HCT116 (cell line): ENCODE measurements around the gene MN1. TPM values are rescaled to one million over a fixed set of nuclear protein-coding genes. Genes with fewer than 3 reads are reported as not detected.

Experiments
- ATAC-seq: fragments of 200-7000 bp; cut with Tn5 transposase; 2 replicates; pipeline ENCODE4 v1.9.1; 2020; ENCODE audit warnings: mild to moderate bottlenecking, moderate library complexity
- BruUV-seq: library from RNA; stranded (reverse); fragments of 400-500 nt; replicated peaks from 2 replicates; lab custom pipeline; 2021; lab: Mats Ljungman, UMichigan
- CTCF ChIA-PET: fragments of 300-600 bp; sonication (Branson Sonifier 250); formaldehyde crosslinking; loops from one replicate; lab custom pipeline; 2021; ENCODE audit warnings: antibody characterized with exemption; lab: Charles Lee
- POLR2A ChIA-PET: fragments of 300-600, 350-600 bp; sonication (Branson Sonifier 250); formaldehyde crosslinking; loops from one replicate; lab custom pipeline; 2021; ENCODE audit warnings: antibody characterized with exemption; lab: Charles Lee
- RAD21 ChIA-PET, 2 experiments: fragments of 300-600 bp; sonication (Branson Sonifier 250); formaldehyde crosslinking; loops; one replicate each; lab custom pipeline; 2023; ENCODE audit warnings: low total read pairs in 2 of 2; ENCODE audit not compliant: uncharacterized antibody in 2 of 2, unreplicated experiment in 2 of 2, low non-redundant PET in 1 of 2; lab: Charles Lee
- DNase-seq: peaks from one replicate; pipeline ENCODE4 v3.0.0-alpha.2; 2010; ENCODE audit warnings: low read depth, low spot score
- H2AFZ ChIP-seq: fragments of 200-600 bp; shearing (Covaris generic), sonication (generic); 2 replicates; pipeline ENCODE4 v1.6.1; 2017; ENCODE audit warnings: low read depth, mixed run types, mixed read lengths, antibody characterized with exemption, low read length; ENCODE audit not compliant: poor library complexity, severe bottlenecking
- H3K27ac ChIP-seq: 2 replicates; pipeline ENCODE4 v1.5.1; 2012; ENCODE audit warnings: low read depth, low read length
- H3K27me3 ChIP-seq: fragments of 200-600 bp; sonication (generic); 2 replicates; pipeline ENCODE4 v1.6.1; 2016; ENCODE audit warnings: mixed run types, low read length, mixed read lengths; ENCODE audit not compliant: insufficient read depth
- H3K36me3 ChIP-seq, 2 experiments: fragments of 200-500 bp in 1 of 2; fragments of 200-600 bp in 1 of 2; sonication (Bioruptor generic) in 1 of 2; sonication (generic) in 1 of 2; 2 replicates each; pipeline versions ENCODE4 v1.5.1 to v1.6.1; 2014 to 2016; ENCODE audit warnings: low read length in 2 of 2, inconsistent platforms in 1 of 2, mixed read lengths in 1 of 2, mixed run types in 1 of 2; ENCODE audit not compliant: insufficient read depth in 2 of 2, control insufficient read depth in 1 of 2
- H3K4me1 ChIP-seq, 2 experiments: fragments of 200-600 bp in 1 of 2; sonication (generic) in 1 of 2; 2 replicates each; pipeline versions ENCODE4 v1.5.1 to v1.6.1; 2012 to 2017; ENCODE audit warnings: low read length in 2 of 2, inconsistent platforms in 1 of 2, mild to moderate bottlenecking in 1 of 2, mixed read lengths in 1 of 2, mixed run types in 1 of 2, moderate library complexity in 1 of 2; ENCODE audit not compliant: insufficient read depth in 2 of 2, control insufficient read depth in 1 of 2
- H3K4me2 ChIP-seq: fragments of 200-600 bp; sonication (generic); 2 replicates; pipeline ENCODE4 v1.6.1; 2017; ENCODE audit warnings: mixed run types, low read length, mixed read lengths
- H3K4me3 ChIP-seq, 2 experiments: fragments of 200-600 bp in 1 of 2; sonication (generic) in 1 of 2; replicated peaks in 1 of 2; 2 replicates each; pipeline ENCODE4 v1.5.1; 2011 to 2016; ENCODE audit warnings: low read length in 2 of 2, control low read depth in 1 of 2, low read depth in 1 of 2, mild to moderate bottlenecking in 1 of 2, mixed read lengths in 1 of 2, mixed run types in 1 of 2
- H3K79me2 ChIP-seq: fragments of 200-600 bp; sonication (generic); 2 replicates; pipeline ENCODE4 v1.6.1; 2017; ENCODE audit warnings: mild to moderate bottlenecking, mixed run types, low read length, moderate library complexity, mixed read lengths; ENCODE audit not compliant: insufficient read depth
- H3K9ac ChIP-seq: fragments of 200-600 bp; sonication (generic); 2 replicates; pipeline ENCODE4 v1.6.1; 2016; ENCODE audit warnings: low read length, mixed read lengths
- H3K9me2 ChIP-seq: fragments of 200-600 bp; sonication (generic), shearing (Covaris generic); 2 replicates; pipeline ENCODE4 v1.6.1; 2017; ENCODE audit warnings: mixed run types, mild to moderate bottlenecking, moderate library complexity; ENCODE audit not compliant: insufficient read depth
- H3K9me3 ChIP-seq, 2 experiments: fragments of 200-500 bp in 1 of 2; fragments of 200-600 bp in 1 of 2; sonication (Bioruptor generic) in 1 of 2; sonication (generic) in 1 of 2; 2 replicates each; pipeline ENCODE4 v1.6.1; 2014 to 2017; ENCODE audit warnings: low read length in 2 of 2, mixed read lengths in 2 of 2, inconsistent platforms in 1 of 2, low read depth in 1 of 2, mild to moderate bottlenecking in 1 of 2, mixed run types in 1 of 2, moderate library complexity in 1 of 2; ENCODE audit not compliant: control insufficient read depth in 1 of 2, insufficient read depth in 1 of 2
- H4K20me1 ChIP-seq: fragments of 200-600 bp; sonication (generic), shearing (Covaris generic); 2 replicates; pipeline ENCODE4 v1.6.1; 2017; ENCODE audit warnings: mixed run types, mild to moderate bottlenecking, moderate library complexity; ENCODE audit not compliant: insufficient read depth
- CBX3 ChIP-seq: IDR thresholded peaks from 2 replicates; pipeline ENCODE4 v1.6.1; 2012; ENCODE audit warnings: low read depth
- CEBPB ChIP-seq: IDR thresholded peaks from 2 replicates; pipeline ENCODE4 v1.6.1; 2012; ENCODE audit warnings: low read depth
- ELF1 ChIP-seq: IDR thresholded peaks from 2 replicates; pipeline ENCODE4 v1.6.1; 2012; ENCODE audit warnings: low read depth, borderline replicate concordance
- EZH2phosphoT487 ChIP-seq: fragments of 200-600 bp; IDR thresholded peaks from 2 replicates; pipeline ENCODE4 v1.6.1; 2018; ENCODE audit warnings: antibody characterized with exemption, borderline replicate concordance
- FOSL1 ChIP-seq: IDR thresholded peaks from 2 replicates; pipeline ENCODE4 v1.6.1; 2012; ENCODE audit warnings: low read depth
- JUND ChIP-seq: IDR thresholded peaks from 2 replicates; pipeline ENCODE4 v1.6.1; 2012
- MAX ChIP-seq: IDR thresholded peaks from 2 replicates; pipeline ENCODE4 v1.6.1; 2012
- POLR2A ChIP-seq: IDR thresholded peaks from 2 replicates; pipeline ENCODE4 v1.7.0; 2011; ENCODE audit warnings: borderline replicate concordance; ENCODE audit not compliant: insufficient read depth, insufficient read length; ENCODE audit errors: extremely low read depth
- POLR2AphosphoS5 ChIP-seq: IDR thresholded peaks from 2 replicates; pipeline ENCODE4 v1.6.1; 2011; ENCODE audit warnings: mild to moderate bottlenecking, low read depth, low read length, moderate library complexity
- RAD21 ChIP-seq: IDR thresholded peaks from 2 replicates; pipeline ENCODE4 v1.6.1; 2012; ENCODE audit warnings: low read depth, mild to moderate bottlenecking
- REST ChIP-seq: IDR thresholded peaks from 2 replicates; pipeline ENCODE4 v1.6.1; 2012; ENCODE audit warnings: low read depth
- SIN3A ChIP-seq: IDR thresholded peaks from 2 replicates; pipeline ENCODE4 v1.6.1; 2012; ENCODE audit warnings: low read depth
- SP1 ChIP-seq: IDR thresholded peaks from 2 replicates; pipeline ENCODE4 v1.6.1; 2012; ENCODE audit warnings: low read depth
- SRF ChIP-seq: IDR thresholded peaks from 2 replicates; pipeline ENCODE4 v1.6.1; 2012; ENCODE audit warnings: low read depth
- YY1 ChIP-seq: IDR thresholded peaks from 2 replicates; pipeline ENCODE4 v1.6.1; 2011; ENCODE audit warnings: low read length, low read depth, moderate library complexity, mild to moderate bottlenecking; ENCODE audit not compliant: insufficient replicate concordance; ENCODE audit errors: extremely low read depth
- ZFX ChIP-seq: fragments of 450-650 bp; IDR thresholded peaks from 2 replicates; pipeline ENCODE4 v1.6.1; 2017
- intact Hi-C: fragments of 100-400 bp; cut with micrococcal nuclease; formaldehyde crosslinking; loops from 2 replicates; pipeline ENCODE4 v1.10.0; 2022
- total RNA-seq: library from RNA; stranded (reverse); gene quantifications from one replicate; pipeline ENCODE4 v1.2.1, GENCODE V29; 2021; ENCODE audit not compliant: unreplicated experiment

The MN1 gene
- total RNA-seq, 1 experiment from 2014 or later, result 2.9 TPM

GRCh38 chr22:27846910-27847309, 45.4 kb upstream of the MN1 start:
- Histone ChIP-seq H3K9me3 (no peaks in the 10 kb centered on the region), H3K4me3 (no peak overlapping the region), H3K27ac (no peak overlapping the region), H3K4me1 (no peaks in the 10 kb centered on the region), H3K36me3 (peaks cover 14 to 16% of the 10 kb centered on the region in 2 experiments; a peak in 3 of 4 replicates), H3K9ac (no peak overlapping the region), H3K9me2 (no peaks in the 10 kb centered on the region), H2AFZ (no peak overlapping the region), H3K27me3 (no peaks in the 10 kb centered on the region), H3K79me2 (no peaks in the 10 kb centered on the region), H4K20me1 (no peaks in the 10 kb centered on the region), H3K4me2 (no peak overlapping the region)
- ChIA-PET POLR2A (no interaction called here), RAD21 (no interaction called here), CTCF (no interaction called here)
- TF ChIP-seq MAX, result no peak
- no peak for TF ChIP-seq YY1
- no peak for TF ChIP-seq FOSL1
- no peak for TF ChIP-seq SP1
- TF ChIP-seq REST, result no peak
- TF ChIP-seq SIN3A, result no peak
- no peak for TF ChIP-seq ZFX
- TF ChIP-seq EZH2phosphoT487, result no peak
- TF ChIP-seq RAD21, result no peak
- no peak for TF ChIP-seq CBX3
- TF ChIP-seq ELF1, result no peak
- no peak for TF ChIP-seq SRF
- no peak for TF ChIP-seq JUND
- TF ChIP-seq CEBPB, result no peak
- TF ChIP-seq POLR2AphosphoS5, result no peak
- no peak for TF ChIP-seq POLR2A
- ATAC-seq, result no peak
- no peak for DNase-seq
- BruUV-seq, result no TSS peak
- intact Hi-C loops, result no loop called here
